ENCODE measurements around the gene RAD9B.
"Not testable (repeated sequence)": the region's sequence is repeated elsewhere in the genome, so short reads cannot be mapped to it uniquely, and the experiment has no call there.

The RAD9B gene

GRCh38 chr12:110543252-110543959 is 41.3 kb downstream of the RAD9B start:
- Histone ChIP-seq H3K4me1 (ENCODE audit: control insufficient read depth, insufficient read depth, low read length, poor library complexity, severe bottlenecking) (peaks cover 12% of the 10 kb centered on the region), H3K9me3 (ENCODE audit: control insufficient read depth, low read length) (no peaks in the 10 kb centered on the region), H3K27ac (ENCODE audit: low read depth, low read length, severe bottlenecking) (no peak overlapping the region), H3K36me3 (ENCODE audit: control insufficient read depth, insufficient read depth, low read length) (peaks cover 24% of the 10 kb centered on the region), H3K4me3 (ENCODE audit: extremely low read depth, insufficient read depth, low read length, poor library complexity, severe bottlenecking) (no peak overlapping the region)
- WGBS, 2 experiments (ENCODE audit: insufficient coverage in 2 of 2): 96% methylated on average over 6 of the region's 7 CpGs

DNA sequence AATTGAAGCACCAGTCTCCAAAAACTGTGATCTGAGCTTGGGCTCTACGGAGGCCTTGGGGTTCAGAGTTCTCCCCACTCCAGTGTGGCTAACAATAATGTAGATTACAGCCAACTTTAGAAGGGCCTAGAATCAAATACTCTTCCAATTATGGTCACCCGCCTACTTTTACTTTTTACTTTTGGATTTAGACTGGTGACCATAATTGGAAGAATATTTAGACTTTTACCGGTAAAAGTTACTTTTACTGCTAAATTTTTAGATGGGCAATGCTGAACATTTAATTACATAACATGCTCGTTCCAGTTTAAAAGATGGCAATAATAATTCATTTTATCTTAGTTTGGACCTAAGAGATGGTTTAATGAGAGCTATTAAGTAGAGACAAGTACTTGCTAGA is 41.8 kb downstream of the RAD9B start:
- 100% methylated on average over 1 of the region's 4 CpGs for WGBS, 2 experiments (ENCODE audit: insufficient coverage in 2 of 2)
- H3K4me3 ChIP-seq (ENCODE audit: extremely low read depth, insufficient read depth, low read length, poor library complexity, severe bottlenecking): no peak overlapping the region
- H3K36me3 ChIP-seq (ENCODE audit: control insufficient read depth, insufficient read depth, low read length): peaks cover 19% of the 10 kb centered on the region
- peaks cover 12% of the 10 kb centered on the region for H3K4me1 ChIP-seq (ENCODE audit: control insufficient read depth, insufficient read depth, low read length, poor library complexity, severe bottlenecking)
- no peak overlapping the region for H3K27ac ChIP-seq (ENCODE audit: low read depth, low read length, severe bottlenecking)
- no peaks in the 10 kb centered on the region for H3K9me3 ChIP-seq (ENCODE audit: control insufficient read depth, low read length)

DNA sequence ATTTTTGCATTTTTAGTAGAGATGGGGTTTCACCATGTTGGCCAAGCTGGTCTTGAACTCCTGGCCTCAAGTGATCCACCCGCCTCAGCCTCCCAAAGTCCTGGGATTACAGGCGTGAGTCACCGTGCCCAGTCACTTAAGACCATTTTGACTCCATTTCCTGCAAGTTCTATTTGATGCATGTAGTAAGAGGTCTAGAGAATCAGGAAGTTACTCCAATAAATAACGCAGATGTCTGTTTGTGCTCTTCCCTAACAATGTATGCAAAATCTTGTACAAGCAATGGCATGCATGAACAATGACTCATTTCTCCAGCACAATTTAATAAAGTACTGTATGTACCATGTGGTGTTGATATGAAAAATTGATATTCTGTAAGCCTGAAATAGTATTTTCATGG is 43.1 kb downstream of the RAD9B start:
- H3K36me3 ChIP-seq (ENCODE audit: control insufficient read depth, insufficient read depth, low read length): peaks cover 16% of the 10 kb centered on the region
- not testable (repeated sequence) for H3K27ac ChIP-seq (ENCODE audit: low read depth, low read length, severe bottlenecking); H3K4me3 ChIP-seq (ENCODE audit: extremely low read depth, insufficient read depth, low read length, poor library complexity, severe bottlenecking); H3K4me1 ChIP-seq (ENCODE audit: control insufficient read depth, insufficient read depth, low read length, poor library complexity, severe bottlenecking); H3K9me3 ChIP-seq (ENCODE audit: control insufficient read depth, low read length)
- 97 to 100% methylated on average over 3 of the region's 4 CpGs for WGBS, 2 experiments (ENCODE audit: insufficient coverage in 2 of 2)

DNA sequence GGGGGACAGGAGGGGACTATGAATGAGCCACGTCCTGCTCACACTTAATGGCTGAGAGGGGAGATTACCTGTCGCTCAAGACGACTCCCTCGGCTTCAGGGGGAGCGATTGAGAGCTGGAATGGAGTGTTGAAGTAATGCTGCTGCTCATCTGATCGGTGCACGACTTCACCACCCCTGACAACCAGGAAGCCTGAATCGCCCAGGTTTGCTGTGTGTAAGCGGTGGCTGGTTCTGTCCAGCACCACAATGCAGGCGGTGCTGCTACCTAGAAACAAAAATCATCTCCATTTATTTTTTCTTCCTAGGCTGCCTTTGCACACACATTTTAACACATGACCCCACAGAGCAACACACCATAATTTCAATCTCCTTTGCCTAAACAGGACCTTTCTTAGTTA is 43.7 kb downstream of the RAD9B start:
- 96 to 98% methylated on average over 8 of the region's 10 CpGs for whole genome bisulfite sequencing, 2 experiments (ENCODE audit: insufficient coverage in 2 of 2)
- H3K4me1 ChIP-seq (ENCODE audit: control insufficient read depth, insufficient read depth, low read length, poor library complexity, severe bottlenecking): peaks cover 9% of the 10 kb centered on the region
- no peaks in the 10 kb centered on the region for H3K9me3 ChIP-seq (ENCODE audit: control insufficient read depth, low read length)
- no peak overlapping the region for H3K4me3 ChIP-seq (ENCODE audit: extremely low read depth, insufficient read depth, low read length, poor library complexity, severe bottlenecking)
- H3K27ac ChIP-seq (ENCODE audit: low read depth, low read length, severe bottlenecking): peak overlapping the region; percentile 23
- H3K36me3 ChIP-seq (ENCODE audit: control insufficient read depth, insufficient read depth, low read length): peaks cover 22% of the 10 kb centered on the region

- no peaks in the 10 kb centered on the region for H3K9me3 ChIP-seq (ENCODE audit: control insufficient read depth, low read length)
- peaks cover 9% of the 10 kb centered on the region for H3K4me1 ChIP-seq (ENCODE audit: control insufficient read depth, insufficient read depth, low read length, poor library complexity, severe bottlenecking)
- no peak overlapping the region for H3K4me3 ChIP-seq (ENCODE audit: extremely low read depth, insufficient read depth, low read length, poor library complexity, severe bottlenecking)
- peaks cover 27% of the 10 kb centered on the region for H3K36me3 ChIP-seq (ENCODE audit: control insufficient read depth, insufficient read depth, low read length)
- H3K27ac ChIP-seq (ENCODE audit: low read depth, low read length, severe bottlenecking): peak overlapping the region; percentile 16
- WGBS, 2 experiments (ENCODE audit: insufficient coverage in 2 of 2): 80 to 93% methylated on average over 1 to 2 of the region's 3 CpGs
These were observed 44.2 kb downstream of the RAD9B start for GRCh38 chr12:110546339-110546738.

DNA sequence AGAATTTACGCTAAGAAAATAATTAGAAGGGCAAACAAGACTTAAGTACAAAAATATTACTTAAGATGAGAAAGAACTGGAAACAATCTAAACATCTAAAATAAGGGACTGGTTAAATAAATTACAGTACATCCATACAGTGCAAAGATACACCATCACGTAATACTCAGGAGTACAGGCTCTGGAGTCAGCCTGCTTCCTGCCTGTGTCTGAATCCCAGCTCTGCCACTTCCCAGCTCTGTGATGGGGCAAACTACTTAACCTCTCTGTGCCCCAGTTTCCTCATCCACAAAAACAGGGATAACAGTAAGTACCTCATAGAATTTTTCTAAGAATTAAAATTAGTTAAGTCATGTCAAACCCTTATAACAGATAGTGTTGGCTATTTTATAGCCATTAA is 45.0 kb downstream of the RAD9B start:
- Histone ChIP-seq H3K27ac (ENCODE audit: low read depth, low read length, severe bottlenecking) (no peak overlapping the region), H3K4me1 (ENCODE audit: control insufficient read depth, insufficient read depth, low read length, poor library complexity, severe bottlenecking) (peaks cover 9% of the 10 kb centered on the region), H3K9me3 (ENCODE audit: control insufficient read depth, low read length) (no peaks in the 10 kb centered on the region), H3K36me3 (ENCODE audit: control insufficient read depth, insufficient read depth, low read length) (peaks cover 34% of the 10 kb centered on the region), H3K4me3 (ENCODE audit: extremely low read depth, insufficient read depth, low read length, poor library complexity, severe bottlenecking) (no peak overlapping the region)
- whole genome bisulfite sequencing, 2 experiments (ENCODE audit: insufficient coverage in 2 of 2): 100% methylated on average over 1 of the region's 2 CpGs

DNA sequence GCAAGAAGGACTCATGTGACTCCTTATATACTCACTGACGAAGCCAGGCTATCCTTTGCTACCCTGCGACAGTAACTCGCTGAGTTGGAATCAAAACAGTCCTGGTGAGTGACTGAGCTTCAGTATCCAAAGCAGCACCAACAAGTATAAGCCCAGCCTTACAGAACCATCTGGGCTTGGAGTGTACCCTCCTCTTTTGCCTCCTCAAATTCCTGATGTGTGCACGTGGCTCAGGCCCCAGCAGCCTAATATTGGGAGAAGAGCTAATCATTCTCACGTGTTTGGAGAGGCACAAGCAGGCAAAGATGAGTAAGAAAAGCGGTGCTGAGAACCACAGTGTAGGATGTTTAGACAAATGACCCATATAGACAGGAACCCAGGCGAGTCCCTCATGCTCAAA is 46.5 kb downstream of the RAD9B start:
- Histone ChIP-seq H3K36me3 (ENCODE audit: control insufficient read depth, insufficient read depth, low read length) (peaks cover 25% of the 10 kb centered on the region), H3K4me3 (ENCODE audit: extremely low read depth, insufficient read depth, low read length, poor library complexity, severe bottlenecking) (no peak overlapping the region), H3K9me3 (ENCODE audit: control insufficient read depth, low read length) (no peaks in the 10 kb centered on the region), H3K4me1 (ENCODE audit: control insufficient read depth, insufficient read depth, low read length, poor library complexity, severe bottlenecking) (peaks cover 9% of the 10 kb centered on the region), H3K27ac (ENCODE audit: low read depth, low read length, severe bottlenecking) (no peak overlapping the region)
- WGBS, 2 experiments (ENCODE audit: insufficient coverage in 2 of 2): 88 to 95% methylated on average over 4 to 5 of the region's 7 CpGs

DNA sequence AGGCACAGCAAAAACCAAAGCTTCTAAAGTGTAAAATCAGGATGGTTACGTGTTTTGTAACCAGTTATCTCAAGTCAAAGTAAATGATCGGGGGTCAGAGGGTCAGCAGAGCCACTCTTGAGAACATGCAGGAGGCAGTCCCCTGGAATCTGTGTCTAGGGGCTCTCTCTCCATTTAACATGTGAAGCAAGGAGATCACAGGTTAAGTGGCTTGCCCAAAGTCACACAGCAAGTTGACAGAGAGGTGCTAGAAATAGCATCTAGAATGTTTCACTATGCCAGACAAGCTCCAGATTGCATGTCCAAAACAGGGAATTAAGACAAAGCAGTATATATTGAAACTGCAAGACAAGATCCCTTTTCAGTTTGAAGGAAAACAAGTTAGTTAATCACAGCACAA is 47.6 kb downstream of the RAD9B start:
- Histone ChIP-seq H3K27ac (ENCODE audit: low read depth, low read length, severe bottlenecking) (no peak overlapping the region), H3K4me1 (ENCODE audit: control insufficient read depth, insufficient read depth, low read length, poor library complexity, severe bottlenecking) (peaks cover 9% of the 10 kb centered on the region), H3K9me3 (ENCODE audit: control insufficient read depth, low read length) (no peaks in the 10 kb centered on the region), H3K36me3 (ENCODE audit: control insufficient read depth, insufficient read depth, low read length) (peaks cover 24% of the 10 kb centered on the region), H3K4me3 (ENCODE audit: extremely low read depth, insufficient read depth, low read length, poor library complexity, severe bottlenecking) (no peak overlapping the region)
- WGBS, 2 experiments (ENCODE audit: insufficient coverage in 2 of 2): 100% methylated on average over 2 of the region's 2 CpGs

DNA sequence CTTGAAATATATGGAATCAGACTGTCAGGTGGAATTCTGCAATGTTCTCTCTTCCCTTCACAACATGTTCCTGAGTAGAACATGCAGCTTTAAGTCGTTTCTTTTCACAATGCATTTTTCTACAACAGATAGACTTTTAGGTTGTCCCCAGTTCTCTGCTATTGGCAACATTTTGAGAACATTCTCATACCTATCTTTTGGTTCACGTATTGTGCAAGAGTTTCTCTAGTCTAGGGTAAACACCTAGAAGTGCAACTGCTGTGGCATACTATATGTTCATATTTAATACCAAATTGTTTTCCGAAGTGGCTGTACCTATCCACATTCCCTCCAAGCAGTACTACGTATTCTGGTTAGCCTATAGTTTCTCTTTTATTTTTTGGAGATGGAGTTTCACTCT is 48.9 kb downstream of the RAD9B start:
- Histone ChIP-seq H3K9me3 (ENCODE audit: control insufficient read depth, low read length) (no peaks in the 10 kb centered on the region), H3K27ac (ENCODE audit: low read depth, low read length, severe bottlenecking) (no peak overlapping the region), H3K4me1 (ENCODE audit: control insufficient read depth, insufficient read depth, low read length, poor library complexity, severe bottlenecking) (peaks cover 11% of the 10 kb centered on the region), H3K36me3 (ENCODE audit: control insufficient read depth, insufficient read depth, low read length) (peaks cover 22% of the 10 kb centered on the region), H3K4me3 (ENCODE audit: extremely low read depth, insufficient read depth, low read length, poor library complexity, severe bottlenecking) (no peak overlapping the region)
- WGBS, 2 experiments (ENCODE audit: insufficient coverage in 2 of 2): 88 to 97% methylated on average over 1 to 4 of the region's 4 CpGs
